HG03159 (cell line): ENCODE data around the gene DLEU7.

Experiments
- ATAC-seq: cut with Tn5 transposase; IDR thresholded peaks from one replicate; pipeline ENCODE4 v1.9.1; 2021; ENCODE audit warnings: mild to moderate bottlenecking, moderate library complexity; ENCODE audit not compliant: unreplicated experiment

The DLEU7 gene

GRCh38 chr13:50843257-50844083, at the start of gene DLEU7:
TSS of gene DLEU7 (minus strand) at chr13:50843692. CDS start at chr13:50843646, 46 bp downstream.
- no peak for ATAC-seq

DNA sequence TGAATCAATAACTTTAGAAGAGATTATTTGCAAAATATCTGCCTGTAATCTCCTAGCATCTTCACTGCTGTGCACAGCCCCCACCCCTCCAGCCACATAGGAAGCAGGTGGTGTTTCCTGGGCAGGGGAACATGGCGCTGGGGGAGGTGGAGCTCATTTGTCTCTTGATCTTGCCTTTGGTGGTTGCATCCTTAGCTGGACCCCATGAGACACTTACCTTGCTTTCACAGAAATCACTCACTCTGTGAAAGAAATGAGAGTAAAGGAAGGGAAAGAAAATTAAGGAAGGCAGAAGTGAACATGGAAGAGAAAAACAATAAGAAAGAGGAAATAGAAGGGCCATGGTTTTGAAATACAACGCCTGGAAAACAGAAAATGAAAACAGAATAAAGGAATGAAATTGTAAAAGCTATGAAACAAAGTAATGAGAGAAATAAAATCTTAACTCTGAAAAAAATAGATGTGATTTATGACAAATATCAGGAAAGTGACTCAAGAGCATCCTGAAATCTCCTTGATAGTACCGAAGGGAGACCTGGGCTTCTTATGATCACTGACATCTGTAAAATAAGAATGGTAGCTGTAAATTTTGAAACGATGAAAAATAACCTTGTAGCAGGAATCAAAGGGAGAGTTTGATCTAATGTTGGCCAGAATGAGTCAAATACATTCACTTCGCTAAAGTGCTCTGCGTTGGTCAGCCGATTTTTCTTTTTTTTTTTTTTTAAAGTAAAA, 48.9 kb upstream of the DLEU7 start:
- ATAC-seq = no peak

DNA sequence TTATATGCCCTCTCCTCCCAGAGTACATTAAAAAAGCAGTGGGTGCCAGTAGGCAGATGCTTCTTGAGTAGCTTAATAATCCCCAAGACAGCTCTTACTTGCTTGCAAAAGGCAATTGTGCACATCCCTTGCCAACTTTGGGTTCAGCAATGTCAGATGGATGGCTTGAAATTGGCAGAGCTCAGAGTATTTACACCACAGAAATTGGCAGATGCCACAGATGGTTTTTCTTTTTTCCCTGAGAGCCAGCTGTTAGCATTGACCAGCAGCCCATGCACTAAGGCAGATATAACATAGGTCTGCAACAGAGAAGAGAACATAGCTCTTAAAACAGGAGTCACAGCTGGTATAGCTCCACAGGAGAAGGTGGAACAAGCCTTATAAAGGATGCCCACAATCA, 47.7 kb upstream of the DLEU7 start:
- no peak for ATAC-seq

DNA sequence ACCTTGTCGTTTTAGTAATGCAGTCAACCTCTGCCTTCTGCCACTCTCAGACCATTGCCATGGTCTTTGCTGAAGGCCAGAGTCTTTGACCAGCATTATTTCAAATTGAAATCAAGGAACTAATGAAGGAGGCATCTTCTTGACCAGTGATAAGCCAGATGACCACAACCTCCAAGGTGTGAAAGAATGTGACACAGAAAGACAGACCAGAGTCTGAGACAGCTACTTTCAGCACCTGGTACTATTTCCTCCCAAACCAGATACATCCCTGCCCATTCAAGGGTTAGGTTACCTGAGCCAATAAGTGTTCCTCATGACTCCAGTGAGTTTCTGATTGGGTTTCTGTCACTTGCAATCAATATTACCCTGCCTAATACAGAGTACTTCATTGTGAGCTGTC, 45.8 kb upstream of the DLEU7 start:
- ATAC-seq = no peak

DNA sequence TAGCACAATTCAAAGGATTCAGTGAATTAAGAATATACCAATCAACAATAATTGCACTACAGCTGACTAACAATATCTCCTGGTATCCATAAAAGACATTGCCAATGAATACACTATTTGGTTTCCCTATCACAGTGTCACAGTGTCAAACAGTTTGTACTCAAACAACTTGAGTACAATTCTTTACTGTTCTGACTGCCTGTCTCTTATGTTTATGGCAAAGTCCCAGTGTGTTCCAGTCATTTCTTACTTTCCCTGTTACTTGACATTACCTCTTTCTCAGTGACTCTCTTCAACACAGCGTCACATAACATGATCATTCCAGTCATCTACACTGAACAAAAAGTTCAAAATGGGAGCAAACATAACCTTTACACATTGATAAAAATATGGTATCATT, 44.9 kb upstream of the DLEU7 start:
- ATAC-seq = no peak

- no peak for ATAC-seq
Measured at GRCh38 chr13:50887151-50887550, 43.7 kb upstream of the DLEU7 start.

- ATAC-seq = no peak
Measured at GRCh38 chr13:50884265-50884664, 40.8 kb upstream of the DLEU7 start.

GRCh38 chr13:50883728-50884127, 40.2 kb upstream of the DLEU7 start:
- no peak for ATAC-seq

GRCh38 chr13:50882816-50883435, 39.4 kb upstream of the DLEU7 start:
- no peak for ATAC-seq

DNA sequence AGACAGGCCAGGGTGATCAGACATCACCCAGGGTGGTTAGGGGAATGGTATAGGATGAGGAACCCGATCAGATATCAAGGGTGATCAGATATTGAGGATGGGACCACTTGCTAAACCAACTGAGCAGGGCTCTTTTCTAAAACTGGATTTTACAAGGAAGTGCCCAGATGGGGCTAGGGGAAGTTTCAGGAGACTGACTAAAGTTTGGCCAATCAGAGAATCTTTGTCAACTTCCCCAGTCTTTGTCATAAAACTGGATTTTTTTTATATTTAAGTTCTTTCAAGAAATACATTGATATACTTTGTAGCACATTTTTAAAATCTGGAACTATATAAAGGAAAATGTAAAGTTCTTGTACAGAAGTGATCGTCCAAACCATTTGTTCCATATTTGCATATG, 30.5 kb upstream of the DLEU7 start:
- ATAC-seq = no peak

- ATAC-seq = no peak
Measured at GRCh38 chr13:50873467-50873866, 30.0 kb upstream of the DLEU7 start.

- no peak for ATAC-seq
Measured at GRCh38 chr13:50871405-50871804, 27.9 kb upstream of the DLEU7 start.

- no peak for ATAC-seq
Measured at GRCh38 chr13:50867637-50867945, 24.1 kb upstream of the DLEU7 start.

GRCh38 chr13:50866817-50867636, 23.5 kb upstream of the DLEU7 start:
- no peak for ATAC-seq

DNA sequence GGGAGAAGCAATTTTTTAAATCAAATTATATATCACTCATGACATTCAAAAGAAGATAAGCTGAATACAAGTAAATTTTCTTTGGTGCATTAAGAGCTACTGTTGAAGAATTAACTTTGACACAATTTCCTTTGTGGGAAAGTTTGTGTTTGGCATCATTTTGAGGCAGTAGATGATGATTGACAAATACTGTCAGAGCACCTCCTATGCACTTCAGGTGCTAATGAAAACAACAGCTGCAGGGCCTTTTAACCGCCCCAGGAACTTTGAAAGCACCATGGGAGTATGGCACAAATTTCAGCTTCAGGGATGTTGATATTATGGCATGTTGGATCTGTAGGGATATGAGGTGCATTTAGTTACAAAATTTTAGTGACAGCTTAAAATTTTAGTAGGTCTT, 21.0 kb upstream of the DLEU7 start:
- no peak for ATAC-seq

GRCh38 chr13:50855681-50856080, 12.2 kb upstream of the DLEU7 start:
- no peak for ATAC-seq

- no peak for ATAC-seq
Measured at GRCh38 chr13:50850445-50850844, 7.0 kb upstream of the DLEU7 start.

- ATAC-seq = no peak
Measured at GRCh38 chr13:50847501-50847900, 4.0 kb upstream of the DLEU7 start.

GRCh38 chr13:50846861-50847475, 3.5 kb upstream of the DLEU7 start:
- no peak for ATAC-seq

- ATAC-seq = no peak
Measured at GRCh38 chr13:50845211-50845610, 1.7 kb upstream of the DLEU7 start.
